Testis (tissue), 3 donors: ENCODE data around the gene RNF182. TPM values are rescaled to one million over a fixed set of nuclear protein-coding genes. Genes with fewer than 3 reads are reported as not detected.

ENCODE experiments used
- DNase-seq: peaks from one replicate; pipeline ENCODE4 v3.0.0-alpha.2; 2019
- H3K27ac ChIP-seq, 2 donors: fragments of 200-600 bp; sonication (generic); one replicate each; pipeline ENCODE4 v1.5.1; 2019
- H3K27me3 ChIP-seq: fragments of 200-600 bp; sonication (generic); one replicate; pipeline ENCODE4 v1.5.1; 2019
- H3K36me3 ChIP-seq: fragments of 200-600 bp; sonication (generic); one replicate; pipeline ENCODE4 v1.5.1; 2017; ENCODE audit warnings: low read depth; ENCODE audit errors: missing control alignments
- H3K4me1 ChIP-seq: fragments of 200-600 bp; sonication (generic); one replicate; pipeline ENCODE4 v1.5.1; 2019
- H3K4me3 ChIP-seq, 2 donors: fragments of 200-600 bp; sonication (generic); one replicate each; pipeline ENCODE4 v1.5.1; 2017 to 2019
- H3K9me3 ChIP-seq: fragments of 200-600 bp; sonication (generic); one replicate; pipeline ENCODE4 v1.5.1; 2017
- POLR2A ChIP-seq: fragments of 450-650 bp; IDR thresholded peaks from one replicate; pipeline ENCODE4 v1.6.1; 2017; ENCODE audit warnings: antibody characterized with exemption, mild to moderate bottlenecking, moderate library complexity
- WGBS, 2 donors: methylation state at CpG; one replicate each; pipeline ENCODE4 v1.1.5; 2018; 5-methylcytosine and 5-hydroxymethylcytosine counted together
- intact Hi-C: fragments of 100-400 bp; cut with DNase I; formaldehyde crosslinking; loops from one replicate; pipeline ENCODE4 v1.15.1; 2023; ENCODE audit warnings: low total_unique reads
- polyA plus RNA-seq: library from polyadenylated mRNA; stranded (reverse); fragments of 350-450 nt; fragmentation: Illumina TruSeq; extraction: RNeasy Lipid Tissue Mini Kit (QIAGEN cat#74804); gene quantifications from one replicate; pipeline ENCODE4 v1.2.3, GENCODE V29; 2014; ENCODE audit warnings: low read depth, low replicate concordance; ENCODE audit not compliant: insufficient read depth
- total RNA-seq, 2 donors: library from RNA; depleted of rRNA; stranded (reverse); fragments of >200 nt; gene quantifications; one replicate each; pipeline ENCODE4 v1.2.3, GENCODE V29; 2016
- TF ChIP-seq, protein P1 (sequence below), 3 experiments: fragments of 450-650 bp in 2 of 3; fragments of 200-600 bp in 1 of 3; sonication (generic) in 1 of 3; IDR thresholded peaks; one replicate each; pipeline ENCODE4 v1.5.1; 2016 to 2019; ENCODE audit warnings: antibody characterized with exemption in 3 of 3, mild to moderate bottlenecking in 2 of 3, moderate library complexity in 1 of 3

Gene RNF182
- total and polyA plus RNA-seq, 3 donors from 2014 or later: 5.8 to 7.2 (median 6.8) TPM

DNA sequence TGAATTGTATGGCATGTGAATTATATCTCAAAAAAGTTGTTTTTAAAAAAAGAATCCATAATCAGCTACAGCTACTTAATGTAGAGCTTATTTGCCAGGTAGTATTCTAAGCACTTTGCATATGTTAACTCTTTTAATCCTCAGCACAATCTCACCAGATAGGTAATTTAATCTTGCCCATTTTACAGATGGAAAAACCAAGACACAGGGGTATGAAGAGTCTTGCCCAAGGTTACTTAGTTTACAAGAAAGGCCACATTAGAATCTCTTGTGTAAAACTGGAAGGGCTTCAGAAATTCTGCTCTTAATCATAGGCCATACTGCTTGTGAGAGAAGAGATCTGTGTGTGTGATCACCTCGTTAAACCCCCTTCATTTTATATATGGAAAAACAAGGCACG is 13.4 kb upstream of the RNF182 start:
- intact Hi-C loops: no loop called here
- WGBS, 2 donors: 87 to 89% methylated on average over 2 of the region's 2 CpGs

DNA sequence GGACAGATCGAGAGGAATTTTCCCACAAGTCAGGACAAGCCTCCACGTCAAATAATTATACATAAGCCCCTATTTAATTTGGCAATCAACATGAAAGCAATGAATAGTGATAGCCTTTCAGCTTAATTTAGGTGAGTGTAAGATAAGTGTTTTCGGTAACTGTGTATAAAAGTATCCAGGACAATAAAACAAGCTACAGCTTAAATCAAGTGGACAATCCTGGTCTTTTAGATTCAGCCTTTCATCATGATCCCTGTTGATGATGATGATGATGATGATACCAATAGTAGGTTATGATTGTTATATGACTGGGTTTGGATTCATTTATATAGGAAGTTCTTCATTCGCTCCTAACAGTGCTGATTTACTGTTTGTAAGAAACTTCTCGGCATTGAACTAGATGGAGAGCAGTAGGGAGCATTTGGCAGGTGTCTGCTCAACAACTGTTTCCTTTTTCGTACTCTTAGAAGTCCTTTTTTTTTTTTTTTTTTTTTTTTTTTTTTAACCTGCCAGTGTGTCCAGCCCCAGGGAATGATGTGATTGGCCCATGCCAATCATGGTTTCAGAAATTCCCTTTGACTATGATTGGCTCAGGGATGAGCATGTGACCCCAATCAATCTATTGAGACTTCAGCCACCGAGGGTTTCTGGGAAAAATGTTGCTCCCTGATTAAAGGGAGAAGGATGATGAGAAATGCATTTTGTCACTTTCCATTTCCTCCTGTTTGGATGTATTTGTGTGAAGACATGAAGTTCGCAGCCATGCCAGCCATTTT is 11.3 kb upstream of the RNF182 start:
- Histone ChIP-seq H3K27ac (no peak overlapping the region), H3K9me3 (no peaks in the 10 kb centered on the region), H3K36me3 (no peaks in the 10 kb centered on the region), H3K4me3 (no peak overlapping the region), H3K27me3 (no peaks in the 10 kb centered on the region), H3K4me1 (no peaks in the 10 kb centered on the region)
- no peak for DNase-seq
- intact Hi-C loops: no loop called here
- TF ChIP-seq, protein P1, sequence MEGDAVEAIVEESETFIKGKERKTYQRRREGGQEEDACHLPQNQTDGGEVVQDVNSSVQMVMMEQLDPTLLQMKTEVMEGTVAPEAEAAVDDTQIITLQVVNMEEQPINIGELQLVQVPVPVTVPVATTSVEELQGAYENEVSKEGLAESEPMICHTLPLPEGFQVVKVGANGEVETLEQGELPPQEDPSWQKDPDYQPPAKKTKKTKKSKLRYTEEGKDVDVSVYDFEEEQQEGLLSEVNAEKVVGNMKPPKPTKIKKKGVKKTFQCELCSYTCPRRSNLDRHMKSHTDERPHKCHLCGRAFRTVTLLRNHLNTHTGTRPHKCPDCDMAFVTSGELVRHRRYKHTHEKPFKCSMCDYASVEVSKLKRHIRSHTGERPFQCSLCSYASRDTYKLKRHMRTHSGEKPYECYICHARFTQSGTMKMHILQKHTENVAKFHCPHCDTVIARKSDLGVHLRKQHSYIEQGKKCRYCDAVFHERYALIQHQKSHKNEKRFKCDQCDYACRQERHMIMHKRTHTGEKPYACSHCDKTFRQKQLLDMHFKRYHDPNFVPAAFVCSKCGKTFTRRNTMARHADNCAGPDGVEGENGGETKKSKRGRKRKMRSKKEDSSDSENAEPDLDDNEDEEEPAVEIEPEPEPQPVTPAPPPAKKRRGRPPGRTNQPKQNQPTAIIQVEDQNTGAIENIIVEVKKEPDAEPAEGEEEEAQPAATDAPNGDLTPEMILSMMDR (IDR thresholded peaks at IDR 0.05): no peak
- TF ChIP-seq POLR2A: no peak
- WGBS, 2 donors: 87 to 90% methylated on average over 8 of the region's 8 CpGs

More for the DNA sequence above, 13.4 kb upstream of the RNF182 start:
- no peaks in the 10 kb centered on the region for H3K27me3 ChIP-seq
- no peak for TF ChIP-seq POLR2A
- TF ChIP-seq, protein P1 (IDR thresholded peaks at IDR 0.05): no peak
- no peak overlapping the region for H3K4me3 ChIP-seq
- DNase-seq: no peak
- H3K4me1 ChIP-seq: no peaks in the 10 kb centered on the region
- no peaks in the 10 kb centered on the region for H3K9me3 ChIP-seq
- H3K27ac ChIP-seq: no peak overlapping the region
- H3K36me3 ChIP-seq: no peaks in the 10 kb centered on the region

DNA sequence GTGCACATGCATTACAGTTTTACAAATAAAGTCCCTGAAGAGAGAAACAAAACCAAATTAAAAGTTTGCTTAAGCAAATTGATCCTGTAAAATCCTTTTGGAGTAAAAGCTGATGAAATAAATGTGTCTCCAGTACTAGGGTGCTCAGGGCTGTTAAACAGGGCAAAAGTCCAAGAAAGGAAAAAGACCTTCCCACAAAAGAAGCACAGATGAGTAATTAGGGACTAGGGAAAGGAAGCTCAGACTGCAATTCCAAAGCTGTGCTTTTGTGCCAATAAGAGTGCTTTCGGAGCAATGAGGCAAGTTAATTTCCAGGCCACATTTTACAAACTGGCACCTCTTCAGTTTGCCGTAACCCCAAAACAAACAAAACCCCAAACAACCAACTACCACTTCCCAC is 10.4 kb upstream of the RNF182 start:
- intact Hi-C loops: no loop called here
- no peak for DNase-seq
- H3K4me3 ChIP-seq: no peak overlapping the region
- no peaks in the 10 kb centered on the region for H3K9me3 ChIP-seq
- H3K27ac ChIP-seq: no peak overlapping the region
- H3K36me3 ChIP-seq: no peaks in the 10 kb centered on the region
- no peaks in the 10 kb centered on the region for H3K27me3 ChIP-seq
- no peaks in the 10 kb centered on the region for H3K4me1 ChIP-seq
- no peak for TF ChIP-seq POLR2A
- TF ChIP-seq, protein P1 (IDR thresholded peaks at IDR 0.05): no peak
- 59 to 89% methylated on average over 2 of the region's 2 CpGs for WGBS, 2 donors

DNA sequence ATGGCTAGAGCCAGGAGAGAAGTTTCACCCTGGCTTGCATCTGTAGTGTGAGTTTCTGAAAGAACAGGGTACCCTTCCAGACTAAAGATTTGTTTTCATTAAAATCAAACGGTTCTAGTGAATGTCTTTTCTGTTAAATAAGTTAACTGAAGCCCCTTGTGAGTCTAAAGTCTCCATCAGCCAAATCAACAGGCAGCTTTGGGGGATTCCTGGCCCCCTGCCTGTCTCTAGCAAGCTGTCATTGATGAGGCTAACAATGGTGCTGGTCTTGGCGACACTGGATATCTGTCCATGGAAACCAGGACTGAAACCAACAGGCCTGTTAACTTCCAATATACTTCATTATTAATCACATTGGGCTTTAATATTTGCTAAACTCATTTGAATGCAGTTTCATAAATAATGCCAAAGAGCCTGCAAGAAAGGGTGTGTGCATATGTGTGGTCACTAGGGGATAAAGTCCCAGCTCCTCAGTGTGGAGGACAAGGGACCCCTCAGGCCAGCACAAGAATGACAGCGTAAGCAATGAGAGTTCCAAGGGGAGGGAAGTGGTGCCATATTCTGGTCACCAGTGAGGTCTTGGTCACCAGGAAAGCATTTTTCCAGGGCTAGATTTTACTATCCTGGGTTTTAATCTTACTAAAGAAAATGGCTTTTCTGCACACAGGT is 9.1 kb upstream of the RNF182 start:
- TF ChIP-seq, protein P1 (IDR thresholded peaks at IDR 0.05): no peak
- TF ChIP-seq POLR2A: no peak
- no peaks in the 10 kb centered on the region for H3K9me3 ChIP-seq
- no peak overlapping the region for H3K4me3 ChIP-seq
- no peaks in the 10 kb centered on the region for H3K36me3 ChIP-seq
- intact Hi-C loops: no loop called here
- 80 to 88% methylated on average over 3 of the region's 3 CpGs for WGBS, 2 donors
- H3K27me3 ChIP-seq: no peaks in the 10 kb centered on the region
- no peak for DNase-seq
- H3K4me1 ChIP-seq: no peaks in the 10 kb centered on the region
- H3K27ac ChIP-seq: no peak overlapping the region
